ENCODE results near the gene JARID2. TPM values are rescaled to one million over a fixed set of nuclear protein-coding genes. Genes with fewer than 3 reads are reported as not detected.

Gene JARID2
- total and polyA plus RNA-seq, 2 of the 4 experiments (the other 2 are of a cell fraction) = 9.6 to 12.9 TPM

DNA sequence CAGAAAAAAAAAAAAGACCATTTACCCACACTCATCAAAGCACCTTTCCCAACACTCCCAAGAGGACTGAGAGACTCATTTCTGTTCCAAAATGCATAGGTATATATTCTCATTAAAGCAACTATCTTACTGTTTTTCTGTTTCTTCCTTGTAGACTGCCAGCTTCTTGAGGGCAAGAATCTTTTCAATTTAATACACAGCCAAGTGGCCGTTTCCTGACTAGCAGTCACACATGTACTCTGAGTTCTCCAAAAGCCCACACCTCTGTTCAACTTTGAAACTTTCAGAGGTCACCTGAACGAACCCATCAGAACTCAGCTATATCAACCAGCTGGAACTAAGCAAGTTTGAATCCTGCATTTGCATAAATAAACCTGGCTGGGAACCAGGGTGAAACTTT lies 324.3 kb downstream of the JARID2 start:
- ChIA-PET POLR2A (ENCODE audit: unreplicated experiment) (interaction anchor here (0.7 kb wide), 1 partner anchor 310 kb away, joined by 3 read pairs; no protein-coding TSS in a partner anchor), CTCF (no interaction called here)
- intact Hi-C loops (cut with micrococcal nuclease) (no loop called here), dilution Hi-C loops (cut with HindIII; ENCODE audit: low sequenced_read_pairs, unreplicated experiment) (no loop called here), in situ Hi-C loops (cut with MboI; ENCODE audit: low sequenced_read_pairs) (no loop called here)
- H3K9ac ChIP-seq (ENCODE audit: low read depth, low read length) = no peak overlapping the region
- H3K79me1 ChIP-seq (ENCODE audit: low read depth in 1 of 2, low read length in 2 of 2) = no peaks in the 10 kb centered on the region; a peak in 1 of 4 replicates
- H4K91ac ChIP-seq (ENCODE audit: insufficient read depth, low read depth, low read length) = no peak overlapping the region
- H3K18ac ChIP-seq (ENCODE audit: low read depth, low read length) = no peak overlapping the region
- no peaks in the 10 kb centered on the region; the same call in 1 of the 2 replicates for H3K9me3 ChIP-seq (ENCODE audit: control insufficient read depth, insufficient read depth, low read length)
- no peak overlapping the region for H4K5ac ChIP-seq (ENCODE audit: low read depth, low read length)
- ATAC-seq (ENCODE audit: low read depth) = no peak
- H3K27me3 ChIP-seq (ENCODE audit: control insufficient read depth, insufficient read depth, low read length) = no peaks in the 10 kb centered on the region
- H2BK5ac ChIP-seq (ENCODE audit: low read depth, low read length, poor library complexity, severe bottlenecking) = no peak overlapping the region
- TF ChIP-seq NFE2L2 (IDR thresholded peaks at IDR 0.05; ENCODE audit: low read depth, low read length) (no peak), MXI1 (IDR thresholded peaks at IDR 0.05; ENCODE audit: borderline replicate concordance, low read depth, low read length) (no peak)
- no peak for DNase-seq
- H3K56ac ChIP-seq (ENCODE audit: extremely low read depth, insufficient read depth, low read length) = no peak overlapping the region
- no peak overlapping the region for H2AK5ac ChIP-seq (ENCODE audit: low read depth, low read length)
- H3K4me3 ChIP-seq (ENCODE audit: insufficient read depth, low read depth, low read length) = no peak overlapping the region
- H3K9me1 ChIP-seq (ENCODE audit: insufficient read depth, low read length) = no peaks in the 10 kb centered on the region
- H3K27ac ChIP-seq (ENCODE audit: insufficient read depth, low read length) = no peak overlapping the region
- no peaks in the 10 kb centered on the region; the same call in 1 of the 2 replicates for H3K4me1 ChIP-seq (ENCODE audit: control insufficient read depth, insufficient read depth, low read length)
- no peak overlapping the region for H4K8ac ChIP-seq (ENCODE audit: low read depth in 2 of 2, low read length in 2 of 2)
- H2BK20ac ChIP-seq (ENCODE audit: low read depth, low read length) = no peak overlapping the region
- no peak overlapping the region for H2BK120ac ChIP-seq (ENCODE audit: low read depth, low read length)
- H4K20me1 ChIP-seq (ENCODE audit: insufficient read depth, low read length) = no peaks in the 10 kb centered on the region
- 88% methylated on average over 2 of the region's 2 CpGs; no CpG with 5 or more reads in 1 of the 2 experiments for WGBS, 2 experiments (ENCODE audit: extremely low coverage in 2 of 2, insufficient read length in 1 of 2)
- no TSS peak for BruUV-seq (replicated peaks)
- 0 out of 2 replicates have a peak, but pooled peaks cover 1% of the 10 kb centered on the region for H3K36me3 ChIP-seq (ENCODE audit: control insufficient read depth, insufficient read depth, low read length)
- no peak overlapping the region for H2AK9ac ChIP-seq (replicated peaks; ENCODE audit: low read depth, low read length, poor library complexity)
- H3K23ac ChIP-seq (ENCODE audit: low read depth, low read length) = no peak overlapping the region
- H3K4me2 ChIP-seq (ENCODE audit: low read depth, low read length) = no peak overlapping the region
- no peak overlapping the region for H3K14ac ChIP-seq (replicated peaks; ENCODE audit: low read depth, low read length)
- H2AFZ ChIP-seq (replicated peaks; ENCODE audit: low read length, poor library complexity) = no peak overlapping the region
- no peak overlapping the region for H2BK15ac ChIP-seq (ENCODE audit: low read depth, low read length)
- no peak overlapping the region for H3K4ac ChIP-seq (ENCODE audit: low read depth, low read length)

Small RNA genes lying within 50 kb of the gene (microRNA-seq; reads per million reads assigned to microRNA genes)
- gene RF00001 (ENCODE audit: insufficient read depth, insufficient read length) (not detected), gene RNU6-522P (ENCODE audit: insufficient read depth, insufficient read length) (not detected), gene RNU6-645P (ENCODE audit: insufficient read depth, insufficient read length) (not detected)

Small RNA genes lying within 50 kb of the gene (small RNA-seq; reads per million reads assigned to genes)
- 0 reads per million in 5 experiments for gene RF00001
- 0 to 0.60 (median 0) reads per million in 5 experiments for gene RNU6-522P
- gene RNU6-645P = 0 reads per million in 5 experiments
